Lower leg skin (tissue), 3 donors: ENCODE measurements around the gene ZNF541.

Experiments used
- CTCF ChIP-seq, 3 donors: fragments of 450-650 bp; IDR thresholded peaks; one replicate each; pipeline ENCODE4 v1.5.1; 2016; ENCODE audit warnings: antibody characterized with exemption in 3 of 3, mild to moderate bottlenecking in 3 of 3, moderate library complexity in 2 of 3
- POLR2A ChIP-seq, 2 donors: fragments of 450-650 bp; IDR thresholded peaks; one replicate each; pipeline ENCODE4 v1.6.1; 2016 to 2017; ENCODE audit warnings: antibody characterized with exemption in 2 of 2, mild to moderate bottlenecking in 1 of 2, moderate library complexity in 1 of 2

- TF ChIP-seq CTCF (IDR thresholded peaks at IDR 0.05), result no peak
- no peak for TF ChIP-seq POLR2A (IDR thresholded peaks at IDR 0.05)
These were observed 36.3 kb upstream of the ZNF541 start, which contains the start of gene BICRA for GRCh38 chr19:47608969-47609905.
